GM12864 (cell line): Measurements from ENCODE around the gene CENPVL3.
"Not testable (repeated sequence)": the region's sequence is repeated elsewhere in the genome, so short reads cannot be mapped to it uniquely, and the experiment has no call there.

Experiments
- DNase-seq: peaks from one replicate; pipeline ENCODE4 v3.0.0-alpha.2; 2011; ENCODE audit warnings: low read depth
- H3K4me3 ChIP-seq: 2 replicates; pipeline ENCODE4 v1.5.1; 2011; ENCODE audit warnings: mild to moderate bottlenecking, low read depth, low read length, control low read depth
- TF ChIP-seq, protein P1 (sequence below): IDR thresholded peaks from 2 replicates; pipeline ENCODE4 v1.5.1; 2011; ENCODE audit warnings: low read depth, mild to moderate bottlenecking, moderate library complexity, low read length, control low read depth, inconsistent platforms; ENCODE audit errors: missing control alignments

The CENPVL3 gene

DNA sequence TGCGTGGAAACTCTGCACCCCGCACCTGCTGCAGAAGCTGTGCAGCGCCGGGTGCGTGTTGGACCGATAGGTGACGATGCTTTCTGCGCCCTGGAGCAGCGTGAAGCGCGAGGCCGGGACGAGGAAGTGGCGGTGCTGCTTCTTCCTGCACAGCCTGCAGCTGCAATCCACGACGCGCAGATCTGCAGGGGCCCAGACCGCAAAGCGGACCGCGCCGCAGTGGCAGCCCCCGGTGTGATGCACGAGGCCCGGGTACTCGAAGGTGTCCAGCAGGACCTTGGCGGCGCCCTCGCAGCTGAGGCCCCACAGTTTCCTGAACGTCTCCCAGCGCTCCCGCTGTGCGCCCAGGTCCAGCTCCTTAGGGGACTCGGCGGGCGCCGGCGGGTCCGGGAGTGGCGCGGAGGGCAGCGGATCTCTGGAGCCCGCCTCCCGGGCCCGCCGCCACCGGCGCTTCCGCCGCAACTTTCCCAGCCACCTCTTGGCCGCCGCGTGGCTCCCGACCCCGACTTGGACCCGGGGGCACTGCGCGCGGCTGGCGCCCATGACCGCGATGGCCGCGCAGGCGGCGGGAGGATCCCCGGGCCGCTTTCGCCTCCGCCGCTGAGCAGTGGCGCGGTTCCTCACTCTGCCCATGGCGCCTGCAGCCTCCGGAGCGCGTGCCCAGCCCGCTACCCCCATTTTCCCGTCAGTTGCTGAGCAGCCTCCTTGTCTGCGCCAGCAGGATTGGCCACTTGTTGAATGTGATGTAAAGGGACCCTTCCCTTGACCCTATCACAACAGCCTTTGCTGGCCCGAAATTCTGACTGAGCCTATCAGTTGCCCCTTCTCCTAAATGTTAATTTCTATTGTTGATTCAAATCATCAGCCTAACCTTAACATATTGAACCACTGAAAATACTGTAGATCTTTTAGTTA lies at the start of gene CENPVL3:
Gene CENPVL3 (minus strand): TSS at position 672 of the 915 bp plus-strand sequence. CDS start 39 bp downstream, at position 633.
- DNase-seq, H3K4me3 ChIP-seq: not testable (repeated sequence)

DNA sequence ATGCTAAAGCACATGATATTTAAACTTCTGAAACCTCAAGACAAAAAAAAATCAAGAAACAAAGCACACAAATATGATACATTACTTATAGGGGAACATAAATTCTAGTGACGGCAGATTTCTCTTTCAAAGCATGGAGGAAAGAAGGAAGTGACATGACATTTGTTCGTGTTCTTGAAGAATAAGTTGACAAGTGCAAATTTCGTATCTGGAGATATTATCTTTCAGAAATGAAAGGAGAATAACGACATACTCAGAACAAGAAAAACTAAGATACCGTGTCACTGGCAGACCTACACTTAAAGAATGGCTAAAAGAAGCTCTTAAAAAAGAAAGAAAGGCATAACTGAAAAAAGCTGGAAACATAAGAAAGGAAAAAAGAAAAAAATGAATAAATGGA lies 47.3 kb upstream of the CENPVL3 start:
- TF ChIP-seq, protein P1, sequence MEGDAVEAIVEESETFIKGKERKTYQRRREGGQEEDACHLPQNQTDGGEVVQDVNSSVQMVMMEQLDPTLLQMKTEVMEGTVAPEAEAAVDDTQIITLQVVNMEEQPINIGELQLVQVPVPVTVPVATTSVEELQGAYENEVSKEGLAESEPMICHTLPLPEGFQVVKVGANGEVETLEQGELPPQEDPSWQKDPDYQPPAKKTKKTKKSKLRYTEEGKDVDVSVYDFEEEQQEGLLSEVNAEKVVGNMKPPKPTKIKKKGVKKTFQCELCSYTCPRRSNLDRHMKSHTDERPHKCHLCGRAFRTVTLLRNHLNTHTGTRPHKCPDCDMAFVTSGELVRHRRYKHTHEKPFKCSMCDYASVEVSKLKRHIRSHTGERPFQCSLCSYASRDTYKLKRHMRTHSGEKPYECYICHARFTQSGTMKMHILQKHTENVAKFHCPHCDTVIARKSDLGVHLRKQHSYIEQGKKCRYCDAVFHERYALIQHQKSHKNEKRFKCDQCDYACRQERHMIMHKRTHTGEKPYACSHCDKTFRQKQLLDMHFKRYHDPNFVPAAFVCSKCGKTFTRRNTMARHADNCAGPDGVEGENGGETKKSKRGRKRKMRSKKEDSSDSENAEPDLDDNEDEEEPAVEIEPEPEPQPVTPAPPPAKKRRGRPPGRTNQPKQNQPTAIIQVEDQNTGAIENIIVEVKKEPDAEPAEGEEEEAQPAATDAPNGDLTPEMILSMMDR, result no peak
- no peak for DNase-seq
- H3K4me3 ChIP-seq, result no peak overlapping the region

- no peak for DNase-seq
- TF ChIP-seq, protein P1, result no peak
- no peak overlapping the region for H3K4me3 ChIP-seq
Observed at GRCh38 chrX:51643377-51643776, 24.7 kb upstream of the CENPVL3 start.

DNA sequence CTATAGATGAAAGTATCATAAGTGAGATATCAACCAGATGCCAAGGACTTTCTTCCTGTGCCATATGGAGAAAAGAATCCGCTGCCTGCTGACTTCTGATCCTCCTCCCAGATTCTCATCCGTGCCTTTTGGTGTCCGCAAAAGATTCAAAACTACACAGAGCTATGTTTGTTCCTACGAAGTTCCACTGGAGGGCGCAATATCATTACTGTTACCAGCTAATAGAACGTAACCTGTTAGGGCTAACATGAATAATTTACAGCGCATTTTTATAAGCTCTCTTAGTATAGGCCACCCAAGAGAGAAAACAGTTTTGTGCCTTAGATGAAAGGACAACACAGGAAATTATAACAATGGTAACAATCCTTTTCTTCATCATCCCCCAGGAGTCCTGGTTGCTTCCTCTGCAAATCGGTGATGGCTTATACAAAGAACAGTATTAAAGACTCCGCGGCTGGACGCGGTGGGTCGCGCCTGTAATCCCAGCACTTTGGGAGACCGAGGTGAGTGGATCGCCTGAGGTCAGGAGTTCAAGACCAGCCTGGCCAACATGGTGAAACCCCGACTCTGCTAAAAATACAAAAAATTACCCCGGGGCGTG lies 22.8 kb upstream of the CENPVL3 start:
- no peak overlapping the region for H3K4me3 ChIP-seq
- no peak for DNase-seq
- TF ChIP-seq, protein P1, result peak; percentile 33

DNA sequence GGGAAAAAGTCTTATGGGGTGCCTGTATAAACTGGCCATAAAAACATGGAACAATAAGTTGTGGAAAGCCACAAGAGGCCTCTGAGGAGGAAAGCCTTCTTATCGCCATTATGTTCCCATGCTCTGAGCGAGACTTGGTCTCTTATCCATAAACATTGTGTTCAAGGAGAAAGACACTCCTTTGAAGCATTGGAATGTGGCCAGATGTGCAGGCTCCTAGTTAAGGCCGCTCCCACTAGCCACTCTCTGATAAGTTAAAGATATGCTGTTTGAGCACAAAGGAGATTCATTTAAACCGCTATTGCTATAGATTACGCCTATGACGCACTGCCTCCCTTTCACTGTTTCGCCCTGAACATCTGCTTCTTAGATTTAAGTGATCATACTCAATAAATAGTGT lies 17.8 kb upstream of the CENPVL3 start:
- not testable (repeated sequence) for DNase-seq, H3K4me3 ChIP-seq

DNA sequence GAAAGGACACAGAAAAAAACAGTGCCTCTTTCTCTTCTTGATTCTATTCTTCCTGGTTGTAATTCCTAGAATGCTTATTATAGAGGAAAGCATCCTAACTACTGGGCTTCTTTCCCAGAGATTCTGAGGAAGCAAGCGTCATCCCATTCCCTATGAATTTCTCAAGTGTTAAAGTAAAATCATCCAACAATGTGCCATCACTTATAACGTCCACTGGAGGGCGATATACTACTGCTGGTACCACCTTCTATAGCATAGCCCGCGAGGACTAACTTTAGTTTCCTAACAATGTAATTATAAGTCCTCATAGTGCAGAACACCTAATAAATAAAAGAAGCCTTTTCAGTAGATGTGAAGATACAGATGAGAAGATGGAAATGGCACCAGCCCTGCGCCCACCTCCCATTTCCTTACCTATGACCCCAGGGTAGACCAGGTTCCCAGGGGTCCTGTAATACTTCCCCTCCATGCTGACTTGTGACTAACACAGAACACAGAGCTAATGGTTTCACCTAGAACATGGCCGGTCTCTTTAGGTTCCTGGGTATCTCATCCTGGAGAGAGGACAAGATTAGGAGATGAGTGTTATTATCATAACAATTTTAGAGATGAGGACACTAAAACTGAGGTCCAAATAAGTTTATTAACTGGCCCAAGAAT lies 4.2 kb downstream of the CENPVL3 start:
- TF ChIP-seq, protein P1, result peak; percentile 39
- DNase-seq, result no peak
- no peak overlapping the region for H3K4me3 ChIP-seq

GRCh38 chrX:51608766-51609165 lies 9.9 kb downstream of the CENPVL3 start:
- TF ChIP-seq, protein P1, result no peak
- DNase-seq, result no peak
- H3K4me3 ChIP-seq, result no peak overlapping the region

DNA sequence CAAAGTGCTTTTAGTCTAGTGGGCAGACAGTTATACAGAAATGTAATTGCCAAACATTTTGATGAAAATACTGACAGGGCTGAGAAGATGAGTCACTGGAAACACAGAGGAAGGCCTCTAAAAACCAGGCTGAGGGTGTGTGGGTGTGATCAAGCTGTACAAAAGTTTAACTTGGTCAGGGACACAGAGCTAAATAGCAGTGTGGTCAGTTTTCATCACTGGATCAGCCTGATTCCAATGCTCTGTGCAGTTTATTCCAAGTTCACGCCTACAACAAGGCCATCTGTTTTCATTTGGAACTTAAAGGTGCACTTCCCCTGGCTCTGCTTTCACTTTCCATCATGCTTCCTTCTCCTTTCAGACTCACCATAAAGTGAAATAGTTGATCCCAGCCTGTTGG lies 10.6 kb downstream of the CENPVL3 start:
- DNase-seq, result no peak
- no peak overlapping the region for H3K4me3 ChIP-seq
- TF ChIP-seq, protein P1, result no peak
